ENCODE data around the gene SGCA. TPM values are rescaled to one million over a fixed set of nuclear protein-coding genes. Genes with fewer than 3 reads are reported as not detected.

Gene SGCA
- total RNA-seq, 2 experiments from 2014 or later, result not detected

DNA sequence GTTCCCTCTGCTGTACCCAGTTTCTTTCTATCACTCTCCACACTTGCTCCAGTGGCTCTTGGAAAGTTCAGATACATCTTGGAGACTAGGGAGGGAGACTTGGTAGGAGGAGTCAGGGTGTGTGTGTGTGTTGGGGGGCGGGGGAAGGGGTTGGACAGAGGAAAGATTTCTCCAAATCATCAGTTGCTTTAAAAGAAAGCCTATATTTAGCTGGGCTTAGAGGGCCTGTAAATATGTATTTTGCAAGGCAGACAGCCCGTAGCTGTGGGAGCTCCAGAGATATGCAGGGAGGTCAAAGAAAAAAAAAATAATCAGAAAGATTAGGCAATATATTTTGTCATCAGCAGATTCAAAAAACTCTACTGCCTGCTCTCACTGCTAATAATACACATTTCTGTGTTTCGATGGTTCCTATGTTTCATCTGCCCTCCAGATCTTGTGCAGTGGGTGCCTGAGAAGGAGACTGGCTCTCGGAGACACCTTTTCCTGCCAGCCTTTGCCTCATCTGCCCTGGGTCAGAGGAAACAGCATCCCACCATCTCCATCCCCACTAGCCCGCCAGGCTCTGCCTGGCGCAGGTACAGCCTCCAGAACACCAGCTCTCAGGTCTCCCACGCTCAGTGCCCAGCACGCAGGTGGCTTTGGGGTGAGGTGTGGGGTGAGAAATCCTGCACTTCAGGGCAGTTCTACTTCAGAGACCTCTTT is 10.5 kb upstream of the SGCA start:
- peaks cover 53% of the 10 kb centered on the region for H3K4me1 Mint-ChIP-seq

DNA sequence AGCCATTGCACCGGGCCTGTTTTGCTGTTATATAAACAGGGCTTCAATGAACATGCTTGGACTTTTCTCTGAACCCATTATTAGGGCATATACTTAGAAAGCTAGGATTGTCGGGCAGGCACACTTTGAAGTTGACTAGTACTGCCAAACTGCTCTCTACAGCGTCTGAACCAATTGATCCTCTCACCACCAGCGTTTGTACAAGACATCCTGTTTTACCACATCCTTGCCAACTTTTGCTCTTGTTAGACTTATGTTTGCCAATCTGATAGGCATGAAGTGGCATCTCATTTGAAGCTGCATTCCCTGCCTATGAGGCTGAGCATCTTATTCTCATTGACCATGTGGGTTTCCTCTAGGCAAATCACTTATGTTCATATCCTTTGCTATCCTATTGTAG is 7.9 kb upstream of the SGCA start:
- Mint-ChIP-seq H3K4me3 (no peak overlapping the region), H3K4me1 (peaks cover 60% of the 10 kb centered on the region), H3K27ac (peak overlapping the region; percentile 69), H3K9me3 (peaks cover 4% of the 10 kb centered on the region), H3K27me3 (peaks cover 4% of the 10 kb centered on the region), H3K36me3 (ENCODE audit: low read depth) (peaks cover 7% of the 10 kb centered on the region)
- CTCF ChIA-PET, result interaction anchor here (0.6 to 4.7 kb wide), 4 partner anchors 11 to 179 kb away, joined by 3 to 22 read pairs (median 6); no protein-coding TSS in a partner anchor
- peak; percentile 47 for DNase-seq
- POLR2A ChIA-PET, result no interaction called here

More for the DNA sequence above, 10.5 kb upstream of the SGCA start:
- H3K9me3 Mint-ChIP-seq, result no peaks in the 10 kb centered on the region
- ChIA-PET POLR2A (no interaction called here), CTCF (interaction anchor here (1.0 to 4.7 kb wide), 3 partner anchors 9 to 45 kb away, joined by 3 to 22 read pairs (median 9); no protein-coding TSS in a partner anchor)
- no peak overlapping the region for H3K27ac Mint-ChIP-seq
- no peaks in the 10 kb centered on the region for H3K36me3 Mint-ChIP-seq (ENCODE audit: low read depth)
- DNase-seq, result no peak
- H3K27me3 Mint-ChIP-seq, result no peaks in the 10 kb centered on the region
- H3K4me3 Mint-ChIP-seq, result no peak overlapping the region

DNA sequence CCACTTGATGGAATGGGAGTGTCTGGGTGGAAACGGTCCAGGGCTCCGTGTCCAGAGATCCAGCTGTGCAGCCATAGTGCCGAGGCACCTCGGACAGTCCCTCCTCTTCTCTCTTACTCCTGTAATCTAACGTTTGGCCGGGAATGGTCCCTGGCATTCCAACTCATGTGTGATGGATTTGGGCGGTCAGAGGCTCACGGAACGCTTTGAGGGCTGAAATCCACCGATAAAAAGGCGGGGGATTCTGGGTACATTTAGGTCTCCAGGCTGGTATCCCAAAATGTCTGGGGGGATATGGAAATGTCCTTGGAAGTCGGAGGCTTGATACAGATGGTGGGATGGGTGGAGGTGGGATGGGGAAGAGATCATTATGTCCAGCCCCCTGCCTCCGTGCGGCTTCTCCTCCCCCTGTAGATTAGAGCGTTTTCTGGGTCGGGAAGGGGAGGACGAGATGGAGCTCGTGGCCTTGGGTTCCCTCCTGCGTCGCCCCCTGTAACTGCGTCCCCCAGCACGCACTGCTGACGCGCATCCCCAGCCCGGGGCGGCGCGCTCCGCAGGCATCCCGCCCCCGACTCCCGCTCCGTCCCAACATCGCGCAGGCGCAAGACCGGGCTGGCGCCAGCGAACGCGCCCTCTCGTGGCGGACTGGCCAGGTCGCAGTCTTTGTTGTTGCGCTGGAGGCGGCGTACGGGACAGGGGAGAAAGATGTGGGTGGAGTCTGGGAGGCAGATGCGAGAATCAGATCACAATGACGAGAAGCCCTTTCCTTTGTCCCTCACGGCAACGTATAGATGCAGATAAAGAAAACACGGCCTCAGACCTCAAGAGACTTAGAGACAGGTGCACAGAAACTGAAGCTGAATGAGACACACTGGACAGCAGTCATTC is 4.5 kb upstream of the SGCA start:
- Mint-ChIP-seq H3K9me3 (peaks cover 4% of the 10 kb centered on the region), H3K4me1 (peaks cover 41% of the 10 kb centered on the region), H3K4me3 (peak overlapping the region; percentile 64), H3K36me3 (ENCODE audit: low read depth) (peaks cover 7% of the 10 kb centered on the region), H3K27ac (peak overlapping the region; percentile 89), H3K27me3 (peaks cover 4% of the 10 kb centered on the region)
- peak; percentile 95 for DNase-seq
- POLR2A ChIA-PET, result no interaction called here
- CTCF ChIA-PET, result interaction anchor here (0.8 to 2.8 kb wide), 21 partner anchors 10 to 185 kb away, joined by 3 to 43 read pairs (median 5); partner anchors contain the start of genes PPP1R9B and XYLT2

DNA sequence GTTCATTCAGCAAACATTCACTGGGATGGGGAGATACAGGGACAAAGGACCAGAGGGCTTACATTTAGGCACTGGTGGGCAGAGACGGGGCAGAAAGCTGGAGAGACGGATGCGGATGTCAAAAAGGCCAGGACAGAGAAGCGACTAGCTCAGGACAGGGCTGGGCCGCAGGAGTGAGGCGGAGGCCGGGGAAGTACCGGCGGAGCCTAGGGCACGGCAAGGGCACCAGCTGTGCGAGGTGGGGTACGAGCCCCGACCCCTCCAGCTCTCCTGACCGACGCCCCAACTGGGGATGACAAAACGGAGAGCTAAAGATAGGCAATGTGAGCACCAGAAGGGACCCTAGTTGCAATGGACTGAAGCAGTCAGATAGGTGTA is 3.9 kb upstream of the SGCA start:
- no peak for DNase-seq
- Mint-ChIP-seq H3K27me3 (peaks cover 4% of the 10 kb centered on the region), H3K27ac (peak overlapping the region; percentile 89), H3K4me1 (peaks cover 39% of the 10 kb centered on the region), H3K9me3 (peaks cover 4% of the 10 kb centered on the region), H3K4me3 (peak overlapping the region; percentile 64), H3K36me3 (ENCODE audit: low read depth) (peaks cover 7% of the 10 kb centered on the region)
- ChIA-PET CTCF (interaction anchor here (0.8 to 2.8 kb wide), 20 partner anchors 9 to 184 kb away, joined by 3 to 43 read pairs (median 4); partner anchors contain the start of genes PPP1R9B and XYLT2), POLR2A (no interaction called here)

DNA sequence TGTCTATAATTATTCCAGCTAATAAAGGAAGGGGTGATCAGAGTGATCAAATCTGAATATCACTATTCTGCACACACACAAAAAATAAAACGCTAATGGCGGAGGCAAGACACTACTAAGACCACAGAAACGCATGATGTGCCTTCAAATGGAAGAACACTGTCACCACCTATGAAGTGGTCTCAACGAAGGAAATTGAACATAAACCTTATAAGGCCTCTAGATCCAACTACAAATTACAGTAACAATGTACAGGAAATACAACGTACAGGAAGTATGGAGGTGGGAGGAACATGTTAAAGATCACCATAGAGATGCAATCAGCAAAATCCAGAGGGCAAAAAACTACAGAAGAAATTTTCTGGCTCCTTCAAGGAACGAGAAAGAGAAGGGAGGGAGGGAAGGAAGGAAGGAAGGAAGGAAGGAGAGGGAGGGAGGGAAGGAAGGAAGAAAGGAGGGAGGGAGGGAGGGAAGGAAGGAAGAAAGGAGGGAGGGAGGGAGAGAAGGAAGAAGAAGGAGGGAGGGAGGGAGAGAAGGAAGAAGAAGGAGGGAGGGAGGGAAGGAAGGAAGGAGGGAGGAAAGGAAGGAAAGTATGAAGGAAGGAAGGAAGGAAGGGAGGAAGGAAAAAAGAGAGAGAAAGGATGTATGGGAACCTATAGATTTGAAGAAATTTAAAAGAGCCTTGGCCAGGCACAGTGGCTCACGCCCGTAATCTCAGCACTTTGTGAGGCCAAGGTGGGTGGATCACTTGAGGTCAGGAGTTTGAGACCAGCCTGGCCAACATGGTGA is 3.1 kb upstream of the SGCA start:
- CTCF ChIA-PET, result interaction anchor here (0.8 to 2.8 kb wide), 15 partner anchors 8 to 161 kb away, joined by 3 to 43 read pairs (median 5); partner anchors contain the start of gene PPP1R9B
- POLR2A ChIA-PET, result no interaction called here
- no peak overlapping the region for H3K4me3 Mint-ChIP-seq
- peaks cover 7% of the 10 kb centered on the region for H3K36me3 Mint-ChIP-seq (ENCODE audit: low read depth)
- H3K27me3 Mint-ChIP-seq, result peaks cover 4% of the 10 kb centered on the region
- H3K27ac Mint-ChIP-seq, result peak overlapping the region; percentile 78
- no peak for DNase-seq
- H3K4me1 Mint-ChIP-seq, result peaks cover 34% of the 10 kb centered on the region
- peaks cover 4% of the 10 kb centered on the region for H3K9me3 Mint-ChIP-seq

DNA sequence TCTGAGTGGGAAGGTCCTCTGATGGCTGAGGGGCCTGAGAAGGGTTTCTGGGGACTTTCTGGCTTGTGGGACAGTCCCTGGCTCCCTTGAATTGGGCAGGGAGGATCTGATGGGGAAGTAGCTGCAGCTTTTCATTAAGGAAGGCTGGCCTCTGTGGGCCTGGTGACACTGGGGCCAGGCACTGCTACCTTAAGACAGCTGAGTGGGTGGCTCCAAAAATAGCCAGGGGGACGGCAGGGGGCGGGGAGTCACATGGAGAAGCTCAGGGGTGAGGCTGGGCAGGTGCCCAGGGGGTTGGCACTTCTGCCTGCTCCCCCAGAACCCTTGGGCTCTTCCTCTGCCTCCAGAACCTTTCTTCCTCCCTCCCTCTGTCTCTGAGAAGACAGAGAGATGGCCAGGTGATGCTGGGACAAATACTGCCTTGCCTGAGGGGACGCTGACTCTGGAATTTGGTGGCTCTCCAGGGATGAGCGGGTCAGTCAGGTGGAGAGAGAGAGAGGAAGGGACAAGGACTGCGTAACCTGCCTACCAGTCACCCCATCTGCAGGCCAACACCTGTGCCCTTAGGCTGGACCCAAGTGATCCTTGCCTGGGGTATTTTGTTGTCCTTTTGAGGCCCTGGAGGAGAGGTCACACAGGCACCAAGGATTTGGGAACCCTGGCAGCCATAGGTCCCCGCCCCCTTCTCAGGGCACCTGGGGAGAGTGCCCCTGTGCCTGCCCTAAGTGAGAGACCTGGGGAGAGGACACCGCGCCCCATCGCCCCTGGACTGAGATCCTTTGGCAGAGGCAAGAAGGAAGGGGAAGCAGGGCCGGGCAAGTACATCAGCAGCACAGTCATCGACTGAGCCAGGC is 1.7 kb upstream of the SGCA start:
- H3K4me3 Mint-ChIP-seq, result no peak overlapping the region
- H3K9me3 Mint-ChIP-seq, result peaks cover 4% of the 10 kb centered on the region
- ChIA-PET POLR2A (no interaction called here), CTCF (interaction anchor here (1.1 to 1.5 kb wide), 2 partner anchors 8 to 10 kb away, joined by 3 to 5 read pairs; no protein-coding TSS in a partner anchor)
- peak overlapping the region; percentile 28 for H3K27ac Mint-ChIP-seq
- no peak for DNase-seq
- H3K4me1 Mint-ChIP-seq, result peaks cover 29% of the 10 kb centered on the region
- H3K36me3 Mint-ChIP-seq (ENCODE audit: low read depth), result peaks cover 7% of the 10 kb centered on the region
- H3K27me3 Mint-ChIP-seq, result peaks cover 4% of the 10 kb centered on the region

DNA sequence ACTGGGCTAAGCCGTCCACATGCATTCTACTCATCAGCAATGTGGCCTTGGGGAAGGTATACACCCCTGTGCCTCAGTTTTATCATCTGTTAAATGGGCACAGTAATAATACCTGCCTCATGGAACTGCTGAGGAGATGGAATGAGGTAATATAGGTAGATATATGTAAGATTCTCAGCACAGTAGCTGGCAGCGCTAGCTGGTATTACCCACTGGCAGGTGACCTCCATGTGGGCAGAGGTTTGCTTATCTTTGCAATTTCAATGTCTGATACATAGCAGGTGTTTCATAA is 1.2 kb upstream of the SGCA start:
- DNase-seq, result no peak
- Mint-ChIP-seq H3K9me3 (peaks cover 4% of the 10 kb centered on the region), H3K27me3 (peaks cover 4% of the 10 kb centered on the region), H3K36me3 (ENCODE audit: low read depth) (peaks cover 7% of the 10 kb centered on the region), H3K4me1 (peaks cover 33% of the 10 kb centered on the region), H3K27ac (no peak overlapping the region), H3K4me3 (no peak overlapping the region)
- CTCF ChIA-PET, result interaction anchor here (1.1 to 2.1 kb wide), 3 partner anchors 8 to 13 kb away, joined by 3 to 9 read pairs (median 5); no protein-coding TSS in a partner anchor
- POLR2A ChIA-PET, result no interaction called here

DNA sequence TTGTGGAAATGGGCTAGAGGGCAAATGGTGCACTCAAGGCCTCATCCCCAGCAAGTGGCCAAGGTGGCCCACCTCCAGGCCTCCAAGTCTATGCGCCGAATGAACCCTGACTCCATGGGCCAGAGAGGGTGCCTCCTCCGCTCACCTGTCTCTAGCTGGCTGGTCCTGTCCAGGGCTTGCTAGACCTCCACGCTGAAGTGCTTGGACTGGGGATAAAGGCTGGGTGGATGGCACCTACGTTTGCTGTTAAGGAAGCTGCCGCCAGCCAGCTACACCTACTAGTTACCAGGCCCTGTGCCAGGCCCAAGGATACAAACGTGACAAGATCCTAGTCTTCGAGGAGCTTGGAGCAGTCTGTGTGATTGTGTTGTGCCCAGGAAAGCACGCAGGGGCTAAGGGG is 739 bp upstream of the SGCA start:
- Mint-ChIP-seq H3K4me3 (no peak overlapping the region), H3K36me3 (ENCODE audit: low read depth) (peaks cover 7% of the 10 kb centered on the region), H3K9me3 (peaks cover 4% of the 10 kb centered on the region), H3K27ac (no peak overlapping the region), H3K27me3 (peaks cover 4% of the 10 kb centered on the region), H3K4me1 (peaks cover 33% of the 10 kb centered on the region)
- DNase-seq, result no peak
- CTCF ChIA-PET, result interaction anchor here (1.1 to 2.1 kb wide), 3 partner anchors 9 to 13 kb away, joined by 3 to 9 read pairs (median 5); no protein-coding TSS in a partner anchor
- POLR2A ChIA-PET, result no interaction called here

DNA sequence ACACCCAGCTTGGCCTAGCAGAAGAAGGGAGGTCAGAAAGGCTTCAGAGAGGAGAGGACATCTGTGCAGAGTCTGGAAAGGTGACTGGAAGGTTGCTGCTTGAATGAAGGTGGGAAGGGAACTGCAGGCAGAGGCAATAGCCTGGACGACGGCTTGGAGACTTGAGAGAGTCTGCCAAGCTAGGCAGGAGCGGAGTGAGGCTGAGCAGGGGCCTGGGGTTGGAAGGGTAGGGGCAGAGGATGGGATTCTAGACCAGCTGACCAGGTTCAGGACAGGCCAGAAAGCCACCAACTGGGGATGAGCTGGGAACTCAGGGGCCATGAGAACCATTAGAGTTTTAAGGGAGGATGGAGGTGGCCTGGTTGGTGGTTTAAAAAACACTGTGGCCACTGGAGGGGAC is 339 bp upstream of the SGCA start:
- ChIA-PET POLR2A (no interaction called here), CTCF (interaction anchor here (1.1 to 2.1 kb wide), 3 partner anchors 9 to 13 kb away, joined by 3 to 9 read pairs (median 5); no protein-coding TSS in a partner anchor)
- Mint-ChIP-seq H3K27me3 (peaks cover 4% of the 10 kb centered on the region), H3K9me3 (peaks cover 4% of the 10 kb centered on the region), H3K4me1 (peaks cover 31% of the 10 kb centered on the region), H3K36me3 (ENCODE audit: low read depth) (peaks cover 7% of the 10 kb centered on the region), H3K27ac (no peak overlapping the region), H3K4me3 (no peak overlapping the region)
- no peak for DNase-seq

DNA sequence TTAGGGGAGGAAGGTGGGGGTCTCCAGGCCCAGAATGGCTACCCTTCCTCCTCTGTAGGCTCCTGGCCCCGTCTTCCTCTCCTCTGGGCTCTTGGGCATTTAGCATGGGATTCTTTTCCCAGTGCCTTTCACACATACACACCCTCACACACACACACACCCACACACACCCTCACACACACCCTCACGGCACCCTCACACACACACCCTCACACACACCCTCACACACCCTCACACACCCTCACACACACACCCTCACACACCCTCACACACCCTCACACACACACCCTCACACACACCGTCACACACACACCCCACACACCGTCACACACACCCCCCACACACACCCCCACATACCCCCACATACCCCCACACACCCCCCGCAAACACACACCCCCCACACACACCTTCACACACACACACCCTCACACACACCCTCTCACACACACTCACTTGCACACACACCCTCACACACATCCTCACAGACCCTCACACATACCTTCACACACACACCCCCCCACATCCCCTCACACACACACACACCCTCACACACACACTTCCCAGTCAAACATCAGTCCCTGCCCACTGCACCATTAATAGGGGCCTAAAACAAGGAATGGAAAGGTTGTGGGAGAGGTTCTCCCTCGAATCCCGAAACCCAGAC is 845 bp downstream of the SGCA start:
- Mint-ChIP-seq H3K4me3 (no peak overlapping the region), H3K9me3 (peaks cover 4% of the 10 kb centered on the region), H3K27ac (no peak overlapping the region), H3K27me3 (no peaks in the 10 kb centered on the region), H3K4me1 (peaks cover 30% of the 10 kb centered on the region), H3K36me3 (ENCODE audit: low read depth) (peaks cover 6% of the 10 kb centered on the region)
- CTCF ChIA-PET, result interaction anchor here (2.1 kb wide), 1 partner anchor 15 kb away, joined by 9 read pairs; no protein-coding TSS in a partner anchor
- POLR2A ChIA-PET, result no interaction called here
- no peak for DNase-seq

DNA sequence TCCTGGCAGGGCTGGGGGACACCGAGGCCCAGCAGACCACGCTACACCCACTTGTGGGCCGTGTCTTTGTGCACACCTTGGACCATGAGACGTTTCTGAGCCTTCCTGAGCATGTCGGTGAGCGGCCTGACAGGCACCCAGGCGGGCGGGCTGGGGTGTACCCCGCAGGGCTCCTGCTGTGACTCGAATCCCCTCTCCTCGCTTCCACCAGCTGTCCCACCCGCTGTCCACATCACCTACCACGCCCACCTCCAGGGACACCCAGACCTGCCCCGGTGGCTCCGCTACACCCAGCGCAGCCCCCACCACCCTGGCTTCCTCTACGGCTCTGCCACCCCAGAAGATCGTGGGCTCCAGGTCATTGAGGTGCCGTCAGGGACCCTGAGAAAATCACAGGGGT is 1.6 kb downstream of the SGCA start:
- no peaks in the 10 kb centered on the region for H3K27me3 Mint-ChIP-seq

More for the DNA sequence above, 1.6 kb downstream of the SGCA start:
- H3K27ac Mint-ChIP-seq, result no peak overlapping the region
- POLR2A ChIA-PET, result no interaction called here
- peaks cover 23% of the 10 kb centered on the region for H3K4me1 Mint-ChIP-seq
- H3K9me3 Mint-ChIP-seq, result peaks cover 3% of the 10 kb centered on the region
- H3K4me3 Mint-ChIP-seq, result no peak overlapping the region
- CTCF ChIA-PET, result interaction anchor here (1.2 to 5.3 kb wide), 3 partner anchors 11 to 131 kb away, joined by 3 to 31 read pairs (median 22); partner anchors contain the start of gene PPP1R9B
- no peak for DNase-seq
- H3K36me3 Mint-ChIP-seq (ENCODE audit: low read depth), result peaks cover 3% of the 10 kb centered on the region

Measured in activated CD4-positive, alpha-beta T cell treated with anti-CD3 and anti-CD28 coated beads, Interleukin-2, amount 10 ng/mL, durations not matched to agents 7 days and 5 days (primary cell).